MCF 10A (cell line): ENCODE results near the gene SGCD. TPM values are rescaled to one million over a fixed set of nuclear protein-coding genes. Genes with fewer than 3 reads are reported as not detected.

Experiments
- BruUV-seq: library from RNA; stranded (reverse); fragments of 400-500 nt; replicated peaks from 2 replicates; lab custom pipeline; 2021; lab: Mats Ljungman, UMichigan
- CTCF ChIA-PET: fragments of 300-600 bp; sonication (Branson Sonifier 250); formaldehyde crosslinking; extraction: SDS; loops from one replicate; lab custom pipeline; 2021; ENCODE audit warnings: antibody characterized with exemption, inconsistent platforms; lab: Yijun Ruan, JAX
- POLR2A ChIA-PET: fragments of 300-600, 350-650 bp; sonication (Branson Sonifier 250); formaldehyde crosslinking; extraction: SDS; loops from one replicate; lab custom pipeline; 2020; ENCODE audit warnings: antibody characterized with exemption, inconsistent platforms; lab: Yijun Ruan, JAX
- DNase-seq: peaks from one replicate; pipeline ENCODE4 v3.0.0-alpha.2; 2018; ENCODE audit not compliant: unreplicated experiment
- H3K27ac Mint-ChIP-seq: one replicate; pipeline ENCODE4 v1.8.0; 2022; ENCODE audit warnings: mild to moderate bottlenecking, low read depth, mixed read lengths; ENCODE audit not compliant: unreplicated experiment
- H3K27me3 Mint-ChIP-seq: one replicate; pipeline ENCODE4 v1.8.0; 2022; ENCODE audit warnings: mixed read lengths; ENCODE audit not compliant: insufficient read depth, unreplicated experiment
- H3K36me3 Mint-ChIP-seq: one replicate; pipeline ENCODE4 v1.8.0; 2022; ENCODE audit warnings: mild to moderate bottlenecking, moderate library complexity, mixed read lengths; ENCODE audit not compliant: insufficient read depth, unreplicated experiment
- H3K4me1 Mint-ChIP-seq: one replicate; pipeline ENCODE4 v1.8.0; 2022; ENCODE audit warnings: mixed read lengths; ENCODE audit not compliant: insufficient read depth, unreplicated experiment
- H3K4me3 Mint-ChIP-seq: one replicate; pipeline ENCODE4 v1.8.0; 2022; ENCODE audit warnings: mild to moderate bottlenecking, moderate library complexity, mixed read lengths; ENCODE audit not compliant: unreplicated experiment
- H3K9me3 Mint-ChIP-seq: one replicate; pipeline ENCODE4 v1.8.0; 2022; ENCODE audit warnings: mixed read lengths; ENCODE audit not compliant: unreplicated experiment
- CTCF ChIP-seq: fragments of 200-600 bp; IDR thresholded peaks from one replicate; pipeline ENCODE4 v1.8.0; 2022; ENCODE audit warnings: antibody characterized with exemption, mild to moderate bottlenecking; ENCODE audit not compliant: unreplicated experiment
- intact Hi-C: fragments of 100-400 bp; cut with micrococcal nuclease; formaldehyde crosslinking; loops from 2 replicates; pipeline ENCODE4 v1.14.1; 2022
- total RNA-seq: library from RNA; stranded (reverse); gene quantifications from 2 replicates; pipeline ENCODE4 v1.2.3, GENCODE V29; 2022

SGCD gene
- total RNA-seq, 1 experiment from 2014 or later, result 0.14 TPM

- BruUV-seq, result no TSS peak
- intact Hi-C loops, result no loop called here
- Mint-ChIP-seq H3K4me3 (no peak overlapping the region), H3K4me1 (no peaks in the 10 kb centered on the region), H3K36me3 (no peaks in the 10 kb centered on the region), H3K27ac (no peak overlapping the region), H3K27me3 (no peaks in the 10 kb centered on the region), H3K9me3 (no peaks in the 10 kb centered on the region)
- ChIA-PET POLR2A (interaction anchor here (0.6 kb wide), 1 partner anchor 87 kb away, joined by 4 read pairs; no protein-coding TSS in a partner anchor), CTCF (interaction anchor here (0.6 to 1.5 kb wide), 4 partner anchors 11 to 1025 kb away, joined by 3 to 5 read pairs (median 3); no protein-coding TSS in a partner anchor)
- no peak for DNase-seq
- no peak for TF ChIP-seq CTCF
These were observed 13.9 kb downstream of the SGCD start for GRCh38 chr5:156340893-156341292.

GRCh38 chr5:156350256-156350655, 23.3 kb downstream of the SGCD start:
- H3K4me3 Mint-ChIP-seq, result no peak overlapping the region
- H3K27ac Mint-ChIP-seq, result no peak overlapping the region
- BruUV-seq, result no TSS peak
- peaks cover 7% of the 10 kb centered on the region for H3K4me1 Mint-ChIP-seq
- H3K9me3 Mint-ChIP-seq, result no peaks in the 10 kb centered on the region
- no peak for TF ChIP-seq CTCF
- intact Hi-C loops, result no loop called here
- DNase-seq, result no peak
- POLR2A ChIA-PET, result interaction anchor here (1.1 kb wide), 1 partner anchor 14 kb away, joined by 3 read pairs; no protein-coding TSS in a partner anchor
- H3K27me3 Mint-ChIP-seq, result no peaks in the 10 kb centered on the region
- H3K36me3 Mint-ChIP-seq, result no peaks in the 10 kb centered on the region
- CTCF ChIA-PET, result interaction anchor here (0.5 to 1.3 kb wide), 2 partner anchors 20 to 137 kb away, joined by 3 read pairs; no protein-coding TSS in a partner anchor

GRCh38 chr5:156351423-156351822, 24.5 kb downstream of the SGCD start:
- no peaks in the 10 kb centered on the region for H3K27me3 Mint-ChIP-seq
- ChIA-PET POLR2A (interaction anchor here (0.6 kb wide), 1 partner anchor 27 kb away, joined by 3 read pairs; no protein-coding TSS in a partner anchor), CTCF (interaction anchor here (0.6 to 1.4 kb wide), 2 partner anchors 11 to 131 kb away, joined by 3 to 5 read pairs; no protein-coding TSS in a partner anchor)
- DNase-seq, result no peak
- no peaks in the 10 kb centered on the region for H3K9me3 Mint-ChIP-seq
- intact Hi-C loops, result no loop called here
- BruUV-seq, result no TSS peak
- peaks cover 12% of the 10 kb centered on the region for H3K4me1 Mint-ChIP-seq
- H3K36me3 Mint-ChIP-seq, result no peaks in the 10 kb centered on the region
- no peak overlapping the region for H3K4me3 Mint-ChIP-seq
- TF ChIP-seq CTCF, result no peak
- no peak overlapping the region for H3K27ac Mint-ChIP-seq

GRCh38 chr5:156354571-156354970, 27.6 kb downstream of the SGCD start:
- POLR2A ChIA-PET, result no interaction called here
- intact Hi-C loops, result no loop called here
- H3K27ac Mint-ChIP-seq, result no peak overlapping the region

More at GRCh38 chr5:156354571-156354970, 27.6 kb downstream of the SGCD start:
- Mint-ChIP-seq H3K9me3 (no peaks in the 10 kb centered on the region), H3K36me3 (no peaks in the 10 kb centered on the region), H3K27me3 (no peaks in the 10 kb centered on the region), H3K4me1 (peaks cover 17% of the 10 kb centered on the region), H3K4me3 (no peak overlapping the region)
- TF ChIP-seq CTCF, result no peak
- CTCF ChIA-PET, result interaction anchor here (1.2 kb wide), 1 partner anchor 14 kb away, joined by 4 read pairs; no protein-coding TSS in a partner anchor
- BruUV-seq, result no TSS peak
- DNase-seq, result peak; percentile 5
